Trophoblast cell (in vitro differentiated cells and primary cell): ENCODE results near the gene TYW1B.
"Not testable (repeated sequence)": the region's sequence is repeated elsewhere in the genome, so short reads cannot be mapped to it uniquely, and the experiment has no call there.

Experiments
- DNase-seq, 2 donors: peaks; one replicate each; pipeline ENCODE4 v3.0.0-alpha.2; 2016
- H2AFZ ChIP-seq: 2 replicates; pipeline ENCODE4 v1.6.1; 2013; ENCODE audit warnings: low read length, moderate library complexity, mild to moderate bottlenecking; ENCODE audit not compliant: insufficient read depth, poor library complexity
- H2AK5ac ChIP-seq: 2 replicates; pipeline ENCODE4 v1.6.1; 2013; ENCODE audit warnings: mild to moderate bottlenecking, low read length
- H2BK120ac ChIP-seq: 2 replicates; pipeline ENCODE4 v1.6.1; 2013; ENCODE audit warnings: low read length, mild to moderate bottlenecking, moderate library complexity; ENCODE audit not compliant: insufficient read depth, poor library complexity
- H2BK12ac ChIP-seq: 2 replicates; pipeline ENCODE4 v1.6.1; 2013; ENCODE audit warnings: mild to moderate bottlenecking, low read length, moderate library complexity
- H2BK5ac ChIP-seq: 2 replicates; pipeline ENCODE4 v1.6.1; 2013; ENCODE audit warnings: low read length, low read depth, moderate library complexity, mild to moderate bottlenecking; ENCODE audit not compliant: poor library complexity
- H3K14ac ChIP-seq: 2 replicates; pipeline ENCODE4 v1.6.1; 2013; ENCODE audit warnings: mild to moderate bottlenecking, low read length
- H3K18ac ChIP-seq: 2 replicates; pipeline ENCODE4 v1.6.1; 2013; ENCODE audit warnings: mild to moderate bottlenecking, low read length
- H3K23ac ChIP-seq: 2 replicates; pipeline ENCODE4 v1.6.1; 2013; ENCODE audit warnings: low read length
- H3K27ac ChIP-seq: 2 replicates; pipeline ENCODE4 v1.5.1; 2013; ENCODE audit warnings: low read depth, mild to moderate bottlenecking, inconsistent platforms, low read length, moderate library complexity
- H3K27me3 ChIP-seq: 2 replicates; pipeline ENCODE4 v1.6.1; 2013; ENCODE audit warnings: inconsistent platforms, mild to moderate bottlenecking, low read length, moderate library complexity; ENCODE audit not compliant: insufficient read depth
- H3K36me3 ChIP-seq, 2 experiments: 1 replicate in 1 of 2; 2 replicates in 1 of 2; pipeline ENCODE4 v1.6.1; 2013; ENCODE audit warnings: low read length in 2 of 2, mild to moderate bottlenecking in 2 of 2, moderate library complexity in 1 of 2; ENCODE audit not compliant: insufficient read depth in 2 of 2, control insufficient read depth in 1 of 2
- H3K4ac ChIP-seq: 2 replicates; pipeline ENCODE4 v1.6.1; 2013; ENCODE audit warnings: low read depth, mild to moderate bottlenecking, low read length, moderate library complexity
- H3K4me1 ChIP-seq, 2 experiments: 1 replicate in 1 of 2; 2 replicates in 1 of 2; pipeline ENCODE4 v1.6.1; 2013; ENCODE audit warnings: low read length in 2 of 2, mild to moderate bottlenecking in 2 of 2, moderate library complexity in 1 of 2; ENCODE audit not compliant: insufficient read depth in 2 of 2, control insufficient read depth in 1 of 2
- H3K4me2 ChIP-seq: 2 replicates; pipeline ENCODE4 v1.6.1; 2013; ENCODE audit warnings: inconsistent platforms, mild to moderate bottlenecking, low read length, moderate library complexity
- H3K4me3 ChIP-seq: 2 replicates; pipeline ENCODE4 v1.5.1; 2013; ENCODE audit warnings: mild to moderate bottlenecking, low read depth, low read length, inconsistent platforms
- H3K79me1 ChIP-seq: one replicate; pipeline ENCODE4 v1.6.1; 2013; ENCODE audit warnings: low read length
- H3K79me2 ChIP-seq: 2 replicates; pipeline ENCODE4 v1.6.1; 2013; ENCODE audit warnings: low read length, mild to moderate bottlenecking; ENCODE audit not compliant: control insufficient read depth, insufficient read depth, poor library complexity
- H3K9ac ChIP-seq: 2 replicates; pipeline ENCODE4 v1.6.1; 2013; ENCODE audit warnings: mild to moderate bottlenecking, low read length
- H3K9me3 ChIP-seq: 2 replicates; pipeline ENCODE4 v1.6.1; 2013; ENCODE audit warnings: low read depth, mild to moderate bottlenecking, control low read depth, inconsistent platforms, low read length; ENCODE audit not compliant: insufficient read depth
- H4K12ac ChIP-seq: 2 replicates; pipeline ENCODE4 v1.6.1; 2013; ENCODE audit warnings: low read depth, mild to moderate bottlenecking, low read length, moderate library complexity
- H4K8ac ChIP-seq: 2 replicates; pipeline ENCODE4 v1.6.1; 2013; ENCODE audit warnings: low read depth, mild to moderate bottlenecking, low read length, moderate library complexity
- H4K91ac ChIP-seq: one replicate; pipeline ENCODE4 v1.6.1; 2013; ENCODE audit warnings: low read depth, mild to moderate bottlenecking, low read length, moderate library complexity
- WGBS: extraction: QIAGEN DNeasy Blood & Tissue Kit; methylation state at CpG from one replicate; pipeline ENCODE4 v1.1.7; 2013; ENCODE audit warnings: missing lambda C conversion rate; ENCODE audit not compliant: insufficient read length, insufficient coverage; ENCODE audit errors: extremely low coverage; 5-methylcytosine and 5-hydroxymethylcytosine counted together

Gene TYW1B

GRCh38 chr7:72803778-72804177 is 24.2 kb downstream of the TYW1B start:
- H3K9ac ChIP-seq, H3K23ac ChIP-seq, H3K4me1 ChIP-seq, H2AFZ ChIP-seq, H3K27me3 ChIP-seq, H2BK120ac ChIP-seq, H3K79me2 ChIP-seq, H2BK5ac ChIP-seq, H3K4ac ChIP-seq, H3K4me3 ChIP-seq, H3K79me1 ChIP-seq, H2BK12ac ChIP-seq, H4K91ac ChIP-seq, H3K36me3 ChIP-seq, H3K4me2 ChIP-seq, H3K14ac ChIP-seq, H4K8ac ChIP-seq, H3K18ac ChIP-seq, H3K27ac ChIP-seq, DNase-seq, H2AK5ac ChIP-seq, H3K9me3 ChIP-seq, H4K12ac ChIP-seq: not testable (repeated sequence)
- WGBS: no CpG with 5 or more reads among the region's 8 CpGs

GRCh38 chr7:72801564-72801963 is 26.4 kb downstream of the TYW1B start:
- not testable (repeated sequence) for H3K4ac ChIP-seq, H3K27ac ChIP-seq, H3K36me3 ChIP-seq, H2BK12ac ChIP-seq, H3K9me3 ChIP-seq, DNase-seq, H3K23ac ChIP-seq, H4K8ac ChIP-seq, H4K12ac ChIP-seq, H3K4me3 ChIP-seq, H3K4me2 ChIP-seq, H3K4me1 ChIP-seq, H2BK120ac ChIP-seq, H2BK5ac ChIP-seq, H3K9ac ChIP-seq, H3K79me1 ChIP-seq, H3K79me2 ChIP-seq, H3K27me3 ChIP-seq, H3K14ac ChIP-seq, H4K91ac ChIP-seq, H3K18ac ChIP-seq, H2AK5ac ChIP-seq, H2AFZ ChIP-seq
- WGBS: no CpG with 5 or more reads among the region's 1 CpG

DNA sequence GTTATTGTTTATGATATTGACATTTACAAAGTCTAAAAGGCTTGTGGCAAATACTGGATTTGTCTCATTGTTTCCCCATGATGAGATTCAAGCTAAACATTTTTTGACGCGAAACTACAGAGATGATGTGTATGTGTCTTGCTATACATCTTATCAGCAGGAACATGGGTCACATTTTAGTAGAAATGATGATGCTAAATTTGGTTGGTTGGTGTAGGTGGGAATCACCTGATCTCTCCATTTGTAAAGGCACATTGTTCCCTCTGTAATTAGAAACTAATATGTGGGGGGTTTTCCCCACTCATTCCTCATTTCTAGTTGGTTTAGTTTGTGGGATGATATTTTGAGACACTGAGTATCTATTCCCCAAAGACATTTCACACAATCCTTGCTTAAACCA is 32.6 kb downstream of the TYW1B start:
- WGBS: no CpG with 5 or more reads among the region's 2 CpGs
- H3K4me3 ChIP-seq, H3K27me3 ChIP-seq, H2AFZ ChIP-seq, H2BK5ac ChIP-seq, H3K27ac ChIP-seq, H3K36me3 ChIP-seq, H3K4me2 ChIP-seq, H3K79me2 ChIP-seq, H3K4ac ChIP-seq, H3K4me1 ChIP-seq, H3K9ac ChIP-seq, H3K9me3 ChIP-seq, H2AK5ac ChIP-seq, H4K12ac ChIP-seq, H3K14ac ChIP-seq, H2BK12ac ChIP-seq, H2BK120ac ChIP-seq, H3K23ac ChIP-seq, H3K79me1 ChIP-seq, H4K8ac ChIP-seq, H4K91ac ChIP-seq, H3K18ac ChIP-seq: not testable (repeated sequence)
- DNase-seq: peak in 1 of 2 donors; percentile 49

DNA sequence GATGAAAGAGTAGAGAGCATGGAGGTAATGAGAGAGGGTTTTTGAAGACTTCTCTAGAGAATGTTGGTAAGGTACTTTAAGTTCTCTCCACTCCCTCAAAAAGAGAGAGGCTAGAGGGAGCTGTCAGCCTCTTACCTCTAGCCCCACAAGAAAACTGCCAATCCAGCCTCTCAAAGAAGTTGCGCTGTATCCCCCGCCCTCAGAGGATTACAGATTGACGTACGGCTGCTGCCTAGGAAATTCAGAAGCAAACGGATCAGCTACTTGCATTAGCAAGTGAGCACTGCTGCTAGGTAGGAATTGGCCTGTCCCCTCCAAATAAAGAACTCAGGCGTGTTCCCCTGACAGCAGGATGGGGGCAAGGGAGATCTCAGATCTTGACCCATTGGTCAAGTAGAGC is 34.2 kb downstream of the TYW1B start:
- Histone ChIP-seq H3K9me3 (no peaks in the 10 kb centered on the region), H3K79me2 (no peaks in the 10 kb centered on the region), H4K8ac (no peak overlapping the region), H4K91ac (no peak overlapping the region), H2AFZ (no peak overlapping the region), H3K23ac (no peak overlapping the region), H3K27me3 (no peaks in the 10 kb centered on the region), H2BK120ac (no peak overlapping the region), H3K79me1 (no peaks in the 10 kb centered on the region), H3K4me2 (no peak overlapping the region), H3K36me3 (peaks cover 0 to 4% of the 10 kb centered on the region in 2 experiments), H2AK5ac (no peak overlapping the region), H4K12ac (no peak overlapping the region), H3K4me1 (no peaks in the 10 kb centered on the region), H3K18ac (no peak overlapping the region), H2BK5ac (no peak overlapping the region), H3K27ac (no peak overlapping the region), H3K4ac (no peak overlapping the region), H3K4me3 (no peak overlapping the region), H3K14ac (no peak overlapping the region), H2BK12ac (no peak overlapping the region), H3K9ac (no peak overlapping the region)
- peak in 1 of 2 donors; percentile 33 for DNase-seq
- WGBS: no CpG with 5 or more reads among the region's 6 CpGs
